GM12878 (cell line): ENCODE measurements around the gene NR2F1-AS1. TPM values are rescaled to one million over a fixed set of nuclear protein-coding genes. Genes with fewer than 3 reads are reported as not detected.

Experiments
- ATAC-seq: fragments of 200-7000 bp; cut with Tn5 transposase; 3 replicates; pipeline ENCODE4 v1.9.1; 2020; ENCODE audit warnings: mild to moderate bottlenecking, moderate library complexity
- BruUV-seq: library from RNA; stranded (reverse); fragments of 400-500 nt; replicated peaks from 2 replicates; lab custom pipeline; 2021; lab: Mats Ljungman, UMichigan
- CTCF ChIA-PET: fragments of 300-600 bp; sonication (Branson Sonifier 250); formaldehyde crosslinking; extraction: SDS; loops from one replicate; lab custom pipeline; 2021; ENCODE audit warnings: inconsistent platforms; lab: Yijun Ruan, JAX
- POLR2A ChIA-PET: fragments of 350-600 bp; formaldehyde crosslinking; extraction: SDS; loops from one replicate; lab custom pipeline; 2021; ENCODE audit warnings: inconsistent platforms; lab: Charles Lee
- RAD21 ChIA-PET: fragments of 300-600 bp; sonication (Branson Sonifier 250); formaldehyde crosslinking; loops from one replicate; lab custom pipeline; 2023; ENCODE audit warnings: antibody characterized with exemption; ENCODE audit not compliant: unreplicated experiment; lab: Charles Lee
- SMC1A ChIA-PET: fragments of 300-600 bp; sonication (Branson Sonifier 250); formaldehyde crosslinking; loops from one replicate; lab custom pipeline; 2023; ENCODE audit not compliant: unreplicated experiment, uncharacterized antibody; lab: Charles Lee
- DNase-seq: peaks from one replicate; pipeline ENCODE4 v3.0.0-alpha.2; 2011; ENCODE audit warnings: low read depth, low spot score
- FAIRE-seq: peaks from 3 replicates; lab custom pipeline; 2011; peaks lifted over from hg19 to GRCh38; lab: Jason Lieb, UNC
- H2AFZ ChIP-seq: 2 replicates; pipeline ENCODE4 v1.6.0; 2011; ENCODE audit warnings: low read depth, low read length, control low read depth; ENCODE audit not compliant: control insufficient read depth
- H3K27ac ChIP-seq: 2 replicates; pipeline ENCODE4 v1.5.1; 2011; ENCODE audit warnings: control low read depth; ENCODE audit not compliant: control insufficient read depth, insufficient read depth
- H3K27me3 ChIP-seq, 2 experiments: replicated peaks in 1 of 2; 2 replicates each; pipeline versions ENCODE4 v1.6.0 to v1.6.1; 2011; ENCODE audit warnings: low read length in 1 of 2; ENCODE audit not compliant: control insufficient read depth in 2 of 2, insufficient read depth in 2 of 2
- H3K36me3 ChIP-seq, 2 experiments: 2 replicates each; pipeline ENCODE4 v1.5.1; 2011; ENCODE audit warnings: low read length in 1 of 2; ENCODE audit not compliant: control insufficient read depth in 2 of 2, insufficient read depth in 2 of 2
- H3K4me1 ChIP-seq: 2 replicates; pipeline ENCODE4 v1.6.1; 2011; ENCODE audit warnings: mild to moderate bottlenecking, low read length, moderate library complexity, mixed read lengths; ENCODE audit not compliant: control insufficient read depth, insufficient read depth
- H3K4me2 ChIP-seq: 2 replicates; pipeline ENCODE4 v1.6.0; 2011; ENCODE audit warnings: control low read depth; ENCODE audit not compliant: control insufficient read depth, insufficient read depth
- H3K4me3 ChIP-seq: fragments of 200-600 bp; sonication (generic); 2 replicates; pipeline ENCODE4 v1.5.1; 2016
- H3K79me2 ChIP-seq: 2 replicates; pipeline ENCODE4 v1.6.0; 2011; ENCODE audit warnings: low read length; ENCODE audit not compliant: control insufficient read depth, insufficient read depth
- H3K9ac ChIP-seq: 2 replicates; pipeline ENCODE4 v1.8.0; 2011; ENCODE audit warnings: low read length, control low read depth, mixed read lengths; ENCODE audit not compliant: control insufficient read depth, insufficient read depth
- H3K9me3 ChIP-seq: replicated peaks from 3 replicates; pipeline ENCODE4 v1.5.1; 2011; ENCODE audit warnings: mild to moderate bottlenecking, low read length; ENCODE audit not compliant: control insufficient read depth, insufficient read depth
- H4K20me1 ChIP-seq: 2 replicates; pipeline ENCODE4 v1.6.0; 2011; ENCODE audit not compliant: control insufficient read depth, insufficient read depth
- CBX3 ChIP-seq: fragments of 200-600 bp; sonication (generic); IDR thresholded peaks from 2 replicates; pipeline ENCODE4 v1.6.1; 2016; ENCODE audit warnings: low read depth, borderline replicate concordance
- EGR1 ChIP-seq, 2 experiments: IDR thresholded peaks; 1 replicate in 1 of 2; 2 replicates in 1 of 2; pipeline ENCODE4 v1.6.1; 2011 to 2012; ENCODE audit warnings: low read depth in 2 of 2, low read length in 2 of 2, borderline replicate concordance in 1 of 2, mild to moderate bottlenecking in 1 of 2, moderate library complexity in 1 of 2
- EP300 ChIP-seq, 2 experiments: fragments of 150-350 bp in 1 of 2; IDR thresholded peaks; 2 replicates each; pipeline ENCODE4 v1.6.1; 2011 to 2012; ENCODE audit warnings: low read depth in 2 of 2, low read length in 2 of 2, borderline replicate concordance in 1 of 2, improper control_type of control experiment in 1 of 2, inconsistent platforms in 1 of 2; ENCODE audit not compliant: control insufficient read depth in 1 of 2
- FOS ChIP-seq: IDR thresholded peaks from 3 replicates; pipeline ENCODE4 v1.6.1; 2011; ENCODE audit warnings: borderline replicate concordance; ENCODE audit not compliant: insufficient read length; ENCODE audit errors: extremely low read depth
- KAT2A ChIP-seq: conservative IDR thresholded peaks from 2 replicates; pipeline ENCODE4 v1.6.1; 2011; ENCODE audit warnings: low read depth, low read length; ENCODE audit not compliant: control insufficient read depth
- NR2F1 ChIP-seq: fragments of 450-650 bp; conservative IDR thresholded peaks from 2 replicates; pipeline ENCODE4 v1.6.1; 2017; ENCODE audit warnings: mild to moderate bottlenecking
- RELA ChIP-seq: fragments of 450-650 bp; IDR thresholded peaks from 2 replicates; pipeline ENCODE4 v1.8.0; 2014; ENCODE audit warnings: borderline replicate concordance; ENCODE audit not compliant: partially characterized antibody
- SUZ12 ChIP-seq: fragments of 200-600 bp; sonication (generic); IDR thresholded peaks from one replicate; pipeline ENCODE4 v1.6.1; 2018; ENCODE audit warnings: antibody characterized with exemption, mild to moderate bottlenecking; ENCODE audit not compliant: unreplicated experiment
- TBL1XR1 ChIP-seq: IDR thresholded peaks from 2 replicates; pipeline ENCODE4 v1.6.1; 2012; ENCODE audit warnings: low read depth, low read length, improper control_type of control experiment
- WGBS: methylation state at CpG from one replicate; pipeline ENCODE4 v1.1.6; 2016; ENCODE audit warnings: low lambda C conversion rate; ENCODE audit not compliant: insufficient replicate concordance, insufficient coverage; ENCODE audit errors: missing lambda C conversion rate; 5-methylcytosine and 5-hydroxymethylcytosine counted together
- in situ Hi-C: fragments of 300-500 bp; cut with MboI; formaldehyde crosslinking; loops from 9 replicates; pipeline ENCODE4 v1.14.3; 2018; ENCODE audit warnings: mixed read lengths
- intact Hi-C: fragments of 100-400 bp; cut with micrococcal nuclease; formaldehyde crosslinking; loops from one replicate; pipeline ENCODE4 v1.14.2; 2022; ENCODE audit not compliant: unreplicated experiment
- polyA plus RNA-seq, 11 experiments: library from polyadenylated mRNA; depleted of rRNA in 4 of 11; unstranded in 6 of 11; stranded (reverse) in 5 of 11; fragments of >200 nt; fragmentation: Nextera tagmentation in 4 of 11; fragmentation: Illumina TruSeq in 1 of 11; extraction: Ambion mirVana in 4 of 11; extraction: Trizol in 1 of 11; gene quantifications; 1 replicate in 1 of 11; 2 replicates in 10 of 11; pipeline versions ENCODE4 v1.2.1 to v1.2.3, GENCODE V29; 2011 to 2016; ENCODE audit warnings: inconsistent platforms in 2 of 11, missing spikeins in 2 of 11, low read depth in 1 of 11
- total RNA-seq, 4 experiments: library from RNA; depleted of rRNA in 3 of 4; stranded (reverse); fragments of >200 nt in 3 of 4; fragmentation: Illumina TruSeq in 1 of 4; extraction: Trizol in 1 of 4; gene quantifications; 2 replicates each; pipeline versions ENCODE4 v1.2.1 to v1.2.3, GENCODE V29; 2013 to 2021
- TF ChIP-seq, protein P1 (sequence below): fragments of 450-650 bp; IDR thresholded peaks from 2 replicates; pipeline ENCODE4 v1.6.1; 2017; ENCODE audit warnings: low read depth, mild to moderate bottlenecking, moderate library complexity
- TF ChIP-seq, protein P2 (sequence below): fragments of 450-650 bp; IDR thresholded peaks from 2 replicates; pipeline ENCODE4 v1.6.1; 2018; ENCODE audit warnings: mild to moderate bottlenecking, low read depth, moderate library complexity; ENCODE audit not compliant: partially characterized antibody
- TF ChIP-seq, protein P3 (sequence below): fragments of 450-650 bp; IDR thresholded peaks from 2 replicates; pipeline ENCODE4 v1.6.1; 2016; ENCODE audit warnings: mild to moderate bottlenecking
- TF ChIP-seq, protein P4 (sequence below): fragments of 450-650 bp; IDR thresholded peaks from 2 replicates; pipeline ENCODE4 v1.6.1; 2017; ENCODE audit warnings: borderline replicate concordance
- TF ChIP-seq, protein P5 (sequence below): IDR thresholded peaks from 2 replicates; pipeline ENCODE4 v1.6.1; 2012; ENCODE audit warnings: low read depth, low read length, improper control_type of control experiment

The NR2F1-AS1 gene
- total and polyA plus RNA-seq, 10 of the 15 experiments (the other 5 are each of a cell fraction or from before 2014, with no cell fraction given), result 0.11 to 0.85 (median 0.27) TPM

DNA sequence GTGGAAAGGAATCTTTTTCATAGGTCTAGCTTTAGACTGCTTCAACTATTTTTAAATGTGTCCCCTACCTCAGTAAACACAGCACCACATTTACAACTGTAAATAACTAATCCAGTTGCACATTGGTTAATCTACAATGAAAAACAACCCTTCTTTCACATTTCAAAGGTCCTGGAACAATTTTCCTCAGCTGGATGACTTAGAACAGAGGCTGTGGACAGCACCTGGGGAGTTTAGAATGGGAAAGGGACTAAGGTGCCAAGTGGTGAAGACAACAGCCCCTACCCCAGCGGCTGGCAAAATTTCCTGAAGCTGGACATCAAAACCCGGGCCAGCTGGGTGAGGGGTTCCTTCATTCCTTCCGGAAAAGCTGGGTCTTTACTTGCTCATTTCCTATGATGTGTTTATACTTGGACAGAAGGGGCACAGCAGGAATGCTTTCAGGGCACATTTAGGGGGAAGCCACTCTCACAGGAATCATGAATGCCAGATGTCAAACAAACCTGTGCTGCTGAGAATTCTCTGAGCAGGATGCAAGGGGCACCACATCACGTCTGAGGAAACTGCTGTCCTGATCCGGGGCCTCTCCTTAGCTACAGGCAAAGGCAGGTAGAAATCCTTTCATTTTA, 158.3 kb downstream of the NR2F1-AS1 start:
- Histone ChIP-seq H3K4me1 (no peaks in the 10 kb centered on the region), H3K9me3 (no peaks in the 10 kb centered on the region), H3K4me2 (no peak overlapping the region), H3K79me2 (no peaks in the 10 kb centered on the region), H3K27ac (no peak overlapping the region), H3K9ac (no peak overlapping the region), H2AFZ (no peak overlapping the region), H3K36me3 (no peaks in the 10 kb centered on the region), H3K4me3 (no peak overlapping the region), H4K20me1 (no peaks in the 10 kb centered on the region), H3K27me3 (no peaks in the 10 kb centered on the region; a peak in 1 of 4 replicates)
- 9% methylated on average over 5 of the region's 5 CpGs for WGBS
- in situ Hi-C loops, result no loop called here
- SMC1A ChIA-PET, result no interaction called here
- CTCF ChIA-PET, result interaction anchor here (0.7 kb wide), 1 partner anchor 476 kb away, joined by 3 read pairs; no protein-coding TSS in a partner anchor
- FAIRE-seq (no peak), ATAC-seq (no peak), DNase-seq (no peak)
- POLR2A ChIA-PET, result no interaction called here
- RAD21 ChIA-PET, result no interaction called here
- intact Hi-C loops, result no loop called here
- BruUV-seq, result no TSS peak
- TF ChIP-seq, protein P1, sequence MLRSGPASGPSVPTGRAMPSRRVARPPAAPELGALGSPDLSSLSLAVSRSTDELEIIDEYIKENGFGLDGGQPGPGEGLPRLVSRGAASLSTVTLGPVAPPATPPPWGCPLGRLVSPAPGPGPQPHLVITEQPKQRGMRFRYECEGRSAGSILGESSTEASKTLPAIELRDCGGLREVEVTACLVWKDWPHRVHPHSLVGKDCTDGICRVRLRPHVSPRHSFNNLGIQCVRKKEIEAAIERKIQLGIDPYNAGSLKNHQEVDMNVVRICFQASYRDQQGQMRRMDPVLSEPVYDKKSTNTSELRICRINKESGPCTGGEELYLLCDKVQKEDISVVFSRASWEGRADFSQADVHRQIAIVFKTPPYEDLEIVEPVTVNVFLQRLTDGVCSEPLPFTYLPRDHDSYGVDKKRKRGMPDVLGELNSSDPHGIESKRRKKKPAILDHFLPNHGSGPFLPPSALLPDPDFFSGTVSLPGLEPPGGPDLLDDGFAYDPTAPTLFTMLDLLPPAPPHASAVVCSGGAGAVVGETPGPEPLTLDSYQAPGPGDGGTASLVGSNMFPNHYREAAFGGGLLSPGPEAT, result no peak
- no peak for TF ChIP-seq RELA
- TF ChIP-seq, protein P2, sequence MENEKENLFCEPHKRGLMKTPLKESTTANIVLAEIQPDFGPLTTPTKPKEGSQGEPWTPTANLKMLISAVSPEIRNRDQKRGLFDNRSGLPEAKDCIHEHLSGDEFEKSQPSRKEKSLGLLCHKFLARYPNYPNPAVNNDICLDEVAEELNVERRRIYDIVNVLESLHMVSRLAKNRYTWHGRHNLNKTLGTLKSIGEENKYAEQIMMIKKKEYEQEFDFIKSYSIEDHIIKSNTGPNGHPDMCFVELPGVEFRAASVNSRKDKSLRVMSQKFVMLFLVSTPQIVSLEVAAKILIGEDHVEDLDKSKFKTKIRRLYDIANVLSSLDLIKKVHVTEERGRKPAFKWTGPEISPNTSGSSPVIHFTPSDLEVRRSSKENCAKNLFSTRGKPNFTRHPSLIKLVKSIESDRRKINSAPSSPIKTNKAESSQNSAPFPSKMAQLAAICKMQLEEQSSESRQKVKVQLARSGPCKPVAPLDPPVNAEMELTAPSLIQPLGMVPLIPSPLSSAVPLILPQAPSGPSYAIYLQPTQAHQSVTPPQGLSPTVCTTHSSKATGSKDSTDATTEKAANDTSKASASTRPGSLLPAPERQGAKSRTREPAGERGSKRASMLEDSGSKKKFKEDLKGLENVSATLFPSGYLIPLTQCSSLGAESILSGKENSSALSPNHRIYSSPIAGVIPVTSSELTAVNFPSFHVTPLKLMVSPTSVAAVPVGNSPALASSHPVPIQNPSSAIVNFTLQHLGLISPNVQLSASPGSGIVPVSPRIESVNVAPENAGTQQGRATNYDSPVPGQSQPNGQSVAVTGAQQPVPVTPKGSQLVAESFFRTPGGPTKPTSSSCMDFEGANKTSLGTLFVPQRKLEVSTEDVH, result no peak
- TF ChIP-seq, protein P3, sequence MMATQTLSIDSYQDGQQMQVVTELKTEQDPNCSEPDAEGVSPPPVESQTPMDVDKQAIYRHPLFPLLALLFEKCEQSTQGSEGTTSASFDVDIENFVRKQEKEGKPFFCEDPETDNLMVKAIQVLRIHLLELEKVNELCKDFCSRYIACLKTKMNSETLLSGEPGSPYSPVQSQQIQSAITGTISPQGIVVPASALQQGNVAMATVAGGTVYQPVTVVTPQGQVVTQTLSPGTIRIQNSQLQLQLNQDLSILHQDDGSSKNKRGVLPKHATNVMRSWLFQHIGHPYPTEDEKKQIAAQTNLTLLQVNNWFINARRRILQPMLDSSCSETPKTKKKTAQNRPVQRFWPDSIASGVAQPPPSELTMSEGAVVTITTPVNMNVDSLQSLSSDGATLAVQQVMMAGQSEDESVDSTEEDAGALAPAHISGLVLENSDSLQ, result no peak
- TF ChIP-seq, protein P4, sequence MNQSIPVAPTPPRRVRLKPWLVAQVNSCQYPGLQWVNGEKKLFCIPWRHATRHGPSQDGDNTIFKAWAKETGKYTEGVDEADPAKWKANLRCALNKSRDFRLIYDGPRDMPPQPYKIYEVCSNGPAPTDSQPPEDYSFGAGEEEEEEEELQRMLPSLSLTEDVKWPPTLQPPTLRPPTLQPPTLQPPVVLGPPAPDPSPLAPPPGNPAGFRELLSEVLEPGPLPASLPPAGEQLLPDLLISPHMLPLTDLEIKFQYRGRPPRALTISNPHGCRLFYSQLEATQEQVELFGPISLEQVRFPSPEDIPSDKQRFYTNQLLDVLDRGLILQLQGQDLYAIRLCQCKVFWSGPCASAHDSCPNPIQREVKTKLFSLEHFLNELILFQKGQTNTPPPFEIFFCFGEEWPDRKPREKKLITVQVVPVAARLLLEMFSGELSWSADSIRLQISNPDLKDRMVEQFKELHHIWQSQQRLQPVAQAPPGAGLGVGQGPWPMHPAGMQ, result no peak
- TF ChIP-seq EGR1 (IDR thresholded peaks at IDR 0.05; ENCODE audit: borderline replicate concordance in 1 of 2, low read depth in 2 of 2, low read length in 2 of 2), result no peak
- TF ChIP-seq CBX3, result no peak
- TF ChIP-seq TBL1XR1, result no peak
- no peak for TF ChIP-seq KAT2A
- TF ChIP-seq, protein P5, sequence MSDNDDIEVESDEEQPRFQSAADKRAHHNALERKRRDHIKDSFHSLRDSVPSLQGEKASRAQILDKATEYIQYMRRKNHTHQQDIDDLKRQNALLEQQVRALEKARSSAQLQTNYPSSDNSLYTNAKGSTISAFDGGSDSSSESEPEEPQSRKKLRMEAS, result no peak
- no peak for TF ChIP-seq NR2F1
- TF ChIP-seq SUZ12, result no peak
- TF ChIP-seq EP300 (IDR thresholded peaks at IDR 0.05; ENCODE audit: borderline replicate concordance in 1 of 2, control insufficient read depth in 1 of 2, low read depth in 2 of 2, low read length in 2 of 2), result no peak
- no peak for TF ChIP-seq FOS
